SK-N-SH (cell line): ENCODE results near the gene SFXN5. TPM values are rescaled to one million over a fixed set of nuclear protein-coding genes. Genes with fewer than 3 reads are reported as not detected.

Experiments used
- CTCF ChIA-PET: fragments of 300-600, 350-600 bp; formaldehyde crosslinking; extraction: SDS; loops from one replicate; lab custom pipeline; 2021; lab: Yijun Ruan, JAX
- POLR2A ChIA-PET: fragments of 350-600 bp; sonication (Branson Sonifier 250); formaldehyde crosslinking; extraction: SDS; loops from one replicate; lab custom pipeline; 2020; ENCODE audit warnings: antibody characterized with exemption, inconsistent platforms; lab: Yijun Ruan, JAX
- DNase-seq: peaks from one replicate; pipeline ENCODE4 v3.0.0; 2012
- H2AFZ ChIP-seq: fragments of 200-600 bp; sonication (generic); 2 replicates; pipeline ENCODE4 v1.8.1; 2016; ENCODE audit warnings: antibody characterized with exemption, mild to moderate bottlenecking, low read depth
- H3F3A ChIP-seq: fragments of 200-600 bp; sonication (generic); replicated peaks from 2 replicates; pipeline ENCODE3; 2016; ENCODE audit warnings: antibody characterized with exemption, mild to moderate bottlenecking; ENCODE audit not compliant: insufficient read depth
- H3K27ac ChIP-seq, 2 experiments: fragments of 200-500 bp in 1 of 2; fragments of 200-600 bp in 1 of 2; sonication (Bioruptor generic) in 1 of 2; sonication (generic), shearing (Covaris generic) in 1 of 2; 2 replicates each; pipeline versions ENCODE4 v1.5.1 to v1.6.1; 2014 to 2016; ENCODE audit warnings: low read depth in 2 of 2, inconsistent platforms in 1 of 2, low read length in 1 of 2, mild to moderate bottlenecking in 1 of 2, mixed read lengths in 1 of 2
- H3K27me3 ChIP-seq: fragments of 200-600 bp; sonication (generic), shearing (Covaris generic); 2 replicates; pipeline ENCODE4 v1.6.1; 2016; ENCODE audit warnings: mixed run types; ENCODE audit not compliant: insufficient read depth
- H3K36me3 ChIP-seq, 2 experiments: fragments of 200-500 bp in 1 of 2; fragments of 200-600 bp in 1 of 2; sonication (Bioruptor generic) in 1 of 2; sonication (generic) in 1 of 2; replicated peaks in 1 of 2; 2 replicates each; pipeline versions ENCODE3 to v1.5.1; 2014 to 2016; ENCODE audit warnings: low read length in 1 of 2, mild to moderate bottlenecking in 1 of 2; ENCODE audit not compliant: insufficient read depth in 2 of 2, control insufficient read depth in 1 of 2
- H3K4me1 ChIP-seq, 2 experiments: fragments of 200-500 bp in 1 of 2; fragments of 200-600 bp in 1 of 2; sonication (Bioruptor generic) in 1 of 2; sonication (generic), shearing (Covaris generic) in 1 of 2; 2 replicates each; pipeline versions ENCODE4 v1.5.1 to v1.6.1; 2014 to 2016; ENCODE audit warnings: low read depth in 1 of 2, low read length in 1 of 2, mixed run types in 1 of 2; ENCODE audit not compliant: insufficient read depth in 2 of 2, control insufficient read depth in 1 of 2
- H3K4me2 ChIP-seq: fragments of 200-600 bp; sonication (generic), shearing (Covaris generic); 2 replicates; pipeline ENCODE4 v1.6.1; 2017; ENCODE audit warnings: mixed run types
- H3K4me3 ChIP-seq, 2 experiments: fragments of 200-500 bp in 1 of 2; fragments of 200-600 bp in 1 of 2; sonication (Bioruptor generic) in 1 of 2; sonication (generic), shearing (Covaris generic) in 1 of 2; 2 replicates each; pipeline versions ENCODE4 v1.5.1 to v1.8.1; 2014 to 2016; ENCODE audit warnings: low read depth in 2 of 2, inconsistent platforms in 1 of 2, low read length in 1 of 2, mild to moderate bottlenecking in 1 of 2, mixed read lengths in 1 of 2, moderate library complexity in 1 of 2
- H3K79me2 ChIP-seq: fragments of 200-600 bp; sonication (generic); 2 replicates; pipeline ENCODE4 v1.8.1; 2017; ENCODE audit warnings: mild to moderate bottlenecking; ENCODE audit not compliant: insufficient read depth
- H3K9ac ChIP-seq: fragments of 200-600 bp; sonication (generic); 2 replicates; pipeline ENCODE4 v1.6.1; 2017; ENCODE audit warnings: mixed run types
- H3K9me2 ChIP-seq: fragments of 200-600 bp; sonication (generic); 2 replicates; pipeline ENCODE4 v1.6.1; 2017; ENCODE audit warnings: mixed run types
- H3K9me3 ChIP-seq: fragments of 200-600 bp; sonication (generic); 2 replicates; pipeline ENCODE4 v1.6.1; 2017; ENCODE audit warnings: mixed run types, mild to moderate bottlenecking, moderate library complexity
- H4K20me1 ChIP-seq: fragments of 200-600 bp; sonication (generic); 2 replicates; pipeline ENCODE4 v1.6.1; 2017; ENCODE audit warnings: mild to moderate bottlenecking, mixed run types; ENCODE audit not compliant: insufficient read depth
- FOSL2 ChIP-seq: IDR thresholded peaks from 2 replicates; pipeline ENCODE4 v1.4.0; 2012; ENCODE audit warnings: low read depth, mild to moderate bottlenecking, moderate library complexity, borderline replicate concordance
- FOXJ3 ChIP-seq: sonication (generic); formaldehyde crosslinking; IDR thresholded peaks from 2 replicates; pipeline ENCODE4 v1.5.1; 2020; ENCODE audit warnings: mild to moderate bottlenecking, missing genetic modification reagents
- GABPA ChIP-seq: IDR thresholded peaks from 2 replicates; pipeline ENCODE4 v1.4.0; 2012; ENCODE audit warnings: low read depth, mild to moderate bottlenecking
- GATA2 ChIP-seq: sonication (generic); formaldehyde crosslinking; IDR thresholded peaks from 2 replicates; pipeline ENCODE4 v1.5.0; 2020; ENCODE audit warnings: mild to moderate bottlenecking, missing genetic modification reagents
- IRF3 ChIP-seq: fragments of 150-350 bp; IDR thresholded peaks from 2 replicates; pipeline ENCODE4 v1.6.1; 2016; ENCODE audit warnings: mild to moderate bottlenecking, low read depth, low read length
- NRF1 ChIP-seq: IDR thresholded peaks from 2 replicates; pipeline ENCODE4 v1.6.1; 2012; ENCODE audit warnings: low read depth, mild to moderate bottlenecking, low read length
- RAD21 ChIP-seq: IDR thresholded peaks from 2 replicates; pipeline ENCODE4 v1.6.1; 2012; ENCODE audit warnings: mild to moderate bottlenecking, low read length
- RFX5 ChIP-seq: IDR thresholded peaks from 2 replicates; pipeline ENCODE4 v1.6.1; 2012; ENCODE audit warnings: mild to moderate bottlenecking, improper control_type of control experiment, low read length
- WGBS: methylation state at CpG from one replicate; pipeline ENCODE4 v1.1.6; 2017; ENCODE audit warnings: low lambda C conversion rate; 5-methylcytosine and 5-hydroxymethylcytosine counted together
- polyA plus RNA-seq, 3 experiments: library from polyadenylated mRNA; depleted of rRNA; stranded (reverse); fragments of >200 nt; gene quantifications; 2 replicates each; pipeline ENCODE4 v1.2.3, GENCODE V29; 2012
- TF ChIP-seq, protein P1 (sequence below): IDR thresholded peaks from 2 replicates; pipeline ENCODE4 v1.6.1; 2012; ENCODE audit warnings: mild to moderate bottlenecking, low read depth, low read length, moderate library complexity

The SFXN5 gene
- polyA plus RNA-seq, 1 of the 3 experiments (the other 2 are of a cell fraction): 9.9 TPM

DNA sequence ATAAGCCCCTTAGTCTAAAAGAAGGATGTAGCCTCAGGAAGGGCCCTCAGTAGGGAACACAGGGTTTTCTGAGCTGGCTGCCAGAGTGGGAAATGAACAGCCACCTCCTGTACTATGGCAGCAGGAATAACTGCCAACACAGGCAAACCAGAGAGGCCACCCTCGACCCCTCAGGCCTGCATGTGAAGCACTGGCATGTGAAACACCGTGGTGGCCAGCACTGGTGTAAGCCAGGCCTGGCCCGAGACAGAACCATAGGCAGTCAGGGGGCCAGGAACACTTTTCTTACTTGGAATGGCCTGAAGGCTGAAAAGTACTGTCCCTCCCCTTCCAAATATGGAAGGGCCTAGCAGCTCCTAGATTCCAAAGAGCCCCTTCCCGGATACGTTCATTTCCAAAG is 28.2 kb downstream of the SFXN5 start:
- CTCF ChIA-PET: interaction anchor here (0.6 kb wide), 1 partner anchor 134 kb away, joined by 3 read pairs; no protein-coding TSS in a partner anchor
- H3K9ac ChIP-seq: no peak overlapping the region
- WGBS: 95% methylated on average over 3 of the region's 5 CpGs

GRCh38 chr2:73037947-73038585 is 33.4 kb downstream of the SFXN5 start:
- no peak for TF ChIP-seq RAD21
- TF ChIP-seq, protein P1, sequence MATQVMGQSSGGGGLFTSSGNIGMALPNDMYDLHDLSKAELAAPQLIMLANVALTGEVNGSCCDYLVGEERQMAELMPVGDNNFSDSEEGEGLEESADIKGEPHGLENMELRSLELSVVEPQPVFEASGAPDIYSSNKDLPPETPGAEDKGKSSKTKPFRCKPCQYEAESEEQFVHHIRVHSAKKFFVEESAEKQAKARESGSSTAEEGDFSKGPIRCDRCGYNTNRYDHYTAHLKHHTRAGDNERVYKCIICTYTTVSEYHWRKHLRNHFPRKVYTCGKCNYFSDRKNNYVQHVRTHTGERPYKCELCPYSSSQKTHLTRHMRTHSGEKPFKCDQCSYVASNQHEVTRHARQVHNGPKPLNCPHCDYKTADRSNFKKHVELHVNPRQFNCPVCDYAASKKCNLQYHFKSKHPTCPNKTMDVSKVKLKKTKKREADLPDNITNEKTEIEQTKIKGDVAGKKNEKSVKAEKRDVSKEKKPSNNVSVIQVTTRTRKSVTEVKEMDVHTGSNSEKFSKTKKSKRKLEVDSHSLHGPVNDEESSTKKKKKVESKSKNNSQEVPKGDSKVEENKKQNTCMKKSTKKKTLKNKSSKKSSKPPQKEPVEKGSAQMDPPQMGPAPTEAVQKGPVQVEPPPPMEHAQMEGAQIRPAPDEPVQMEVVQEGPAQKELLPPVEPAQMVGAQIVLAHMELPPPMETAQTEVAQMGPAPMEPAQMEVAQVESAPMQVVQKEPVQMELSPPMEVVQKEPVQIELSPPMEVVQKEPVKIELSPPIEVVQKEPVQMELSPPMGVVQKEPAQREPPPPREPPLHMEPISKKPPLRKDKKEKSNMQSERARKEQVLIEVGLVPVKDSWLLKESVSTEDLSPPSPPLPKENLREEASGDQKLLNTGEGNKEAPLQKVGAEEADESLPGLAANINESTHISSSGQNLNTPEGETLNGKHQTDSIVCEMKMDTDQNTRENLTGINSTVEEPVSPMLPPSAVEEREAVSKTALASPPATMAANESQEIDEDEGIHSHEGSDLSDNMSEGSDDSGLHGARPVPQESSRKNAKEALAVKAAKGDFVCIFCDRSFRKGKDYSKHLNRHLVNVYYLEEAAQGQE: no peak
- no peak for TF ChIP-seq GABPA
- no peak for TF ChIP-seq RFX5
- TF ChIP-seq IRF3: no peak
- TF ChIP-seq FOXJ3 (CRISPR knock-in tag): no peak
- TF ChIP-seq GATA2 (CRISPR knock-in tag): no peak
- TF ChIP-seq NRF1: no peak
- H3K9me2 ChIP-seq: no peaks in the 10 kb centered on the region

More for the DNA sequence above, 28.2 kb downstream of the SFXN5 start:
- Histone ChIP-seq H3K36me3 (peaks cover 0 to 4% of the 10 kb centered on the region in 2 experiments), H2AFZ (no peak overlapping the region), H3K9me3 (no peaks in the 10 kb centered on the region), H3K4me3 (no peak overlapping the region), H3K4me1 (no peaks in the 10 kb centered on the region; a peak in 1 of 4 replicates), H3K79me2 (no peaks in the 10 kb centered on the region), H3K27ac (no peak overlapping the region), H4K20me1 (no peaks in the 10 kb centered on the region), H3K4me2 (no peak overlapping the region), H3F3A (no peaks in the 10 kb centered on the region), H3K9me2 (no peaks in the 10 kb centered on the region), H3K27me3 (no peaks in the 10 kb centered on the region)
- no peak for TF ChIP-seq FOSL2
- POLR2A ChIA-PET: no interaction called here
- DNase-seq: no peak

More at GRCh38 chr2:73037947-73038585, 33.4 kb downstream of the SFXN5 start:
- no peak for DNase-seq
- no peaks in the 10 kb centered on the region for H3K27me3 ChIP-seq
- no peaks in the 10 kb centered on the region for H3F3A ChIP-seq
- no peak overlapping the region for H2AFZ ChIP-seq
- 93% methylated on average over 6 of the region's 6 CpGs for WGBS
- H3K9ac ChIP-seq: no peak overlapping the region
- H3K4me1 ChIP-seq: no peaks in the 10 kb centered on the region; a peak in 1 of 4 replicates
- H3K9me3 ChIP-seq: no peaks in the 10 kb centered on the region
- no peaks in the 10 kb centered on the region for H4K20me1 ChIP-seq
- no peak overlapping the region for H3K4me2 ChIP-seq
- H3K79me2 ChIP-seq: no peaks in the 10 kb centered on the region
- CTCF ChIA-PET: interaction anchor here (0.7 to 1.5 kb wide), 6 partner anchors 45 to 151 kb away, joined by 3 to 7 read pairs (median 3); partner anchors contain the start of gene SPR
- POLR2A ChIA-PET: no interaction called here
- no peak overlapping the region for H3K27ac ChIP-seq
- H3K4me3 ChIP-seq: no peak overlapping the region
- no peaks in the 10 kb centered on the region for H3K36me3 ChIP-seq
